ENCODE data around the gene THRA.

- TF ChIP-seq POLR2A (IDR thresholded peaks at IDR 0.05) (no peak), CTCF (IDR thresholded peaks at IDR 0.05) (no peak)
Observed at GRCh38 chr17:40017422-40018080, 45.2 kb upstream of the THRA start.

Data from thyroid gland (tissue), 4 donors.